T-cell (primary cell): ENCODE measurements around the gene TTLL10. TPM values are rescaled to one million over a fixed set of nuclear protein-coding genes. Genes with fewer than 3 reads are reported as not detected.

Experiments
- ATAC-seq, 4 experiments: fragments of 200-7000 bp in 3 of 4; fragments of 150-1000 bp in 1 of 4; cut with Tn5 transposase; replicated peaks in 1 of 4; 1 replicate in 3 of 4; 2 replicates in 1 of 4; pipeline ENCODE4 v1.10.0; 2021; ENCODE audit warnings: moderate library complexity in 3 of 4, mild to moderate bottlenecking in 2 of 4, moderate number of reproducible peaks in 1 of 4
- CTCF ChIA-PET, 2 donors: fragments of 300-600 bp; sonication (Branson Sonifier 250); formaldehyde crosslinking; loops; one replicate each; lab custom pipeline; 2022; ENCODE audit warnings: antibody characterized with exemption in 2 of 2; lab: Charles Lee
- POLR2A ChIA-PET, 2 donors: fragments of 300-600 bp; sonication (Branson Sonifier 250); formaldehyde crosslinking; loops; one replicate each; lab custom pipeline; 2022; ENCODE audit warnings: antibody characterized with exemption in 2 of 2; lab: Charles Lee
- DNase-seq, 35 experiments: peaks; one replicate each; pipeline versions ENCODE4 v3.0.0 to v3.0.0-alpha.2; 2013 to 2023
- H3K27ac ChIP-seq: one replicate; pipeline ENCODE4 v1.5.1; 2013; ENCODE audit warnings: low read length
- H3K27me3 ChIP-seq, 2 experiments: replicated peaks in 1 of 2; 1 replicate in 1 of 2; 2 replicates in 1 of 2; pipeline versions ENCODE4 v1.6.1 to v1.7.0; 2013; ENCODE audit warnings: low read length in 1 of 2, mixed read lengths in 1 of 2; ENCODE audit not compliant: control insufficient read depth in 2 of 2, insufficient read depth in 2 of 2; ENCODE audit errors: extremely low read depth in 1 of 2
- H3K36me3 ChIP-seq, 2 donors: 1 replicate in 1 of 2; 2 replicates in 1 of 2; pipeline versions ENCODE4 v1.6.1 to v1.7.0; 2013; ENCODE audit warnings: low read length in 1 of 2; ENCODE audit not compliant: control insufficient read depth in 2 of 2, insufficient read depth in 1 of 2; ENCODE audit errors: extremely low read depth in 1 of 2
- H3K4me1 ChIP-seq, 2 experiments: 1 replicate in 1 of 2; 2 replicates in 1 of 2; pipeline versions ENCODE4 v1.6.1 to v1.7.0; 2013; ENCODE audit warnings: low read length in 2 of 2, mixed read lengths in 1 of 2; ENCODE audit not compliant: insufficient read depth in 2 of 2, control insufficient read depth in 1 of 2; ENCODE audit errors: extremely low read depth in 1 of 2
- H3K4me3 ChIP-seq, 2 donors: 1 replicate in 1 of 2; 2 replicates in 1 of 2; pipeline versions ENCODE4 v1.5.1 to v1.7.0; 2013; ENCODE audit warnings: mild to moderate bottlenecking in 2 of 2, low read length in 1 of 2, moderate library complexity in 1 of 2; ENCODE audit not compliant: control insufficient read depth in 1 of 2; ENCODE audit errors: extremely low read depth in 1 of 2
- H3K9me3 ChIP-seq: 2 replicates; pipeline ENCODE4 v1.7.0; 2013
- H3K27ac Mint-ChIP-seq, 2 donors: one replicate each; pipeline ENCODE4 v1.8.0; 2020 to 2021; ENCODE audit warnings: mild to moderate bottlenecking in 2 of 2, mixed read lengths in 2 of 2
- H3K27me3 Mint-ChIP-seq, 2 donors: one replicate each; pipeline ENCODE4 v1.8.0; 2021 to 2022; ENCODE audit warnings: mixed read lengths in 2 of 2
- H3K36me3 Mint-ChIP-seq: one replicate; pipeline ENCODE4 v1.8.0; 2021; ENCODE audit warnings: mixed read lengths
- H3K4me1 Mint-ChIP-seq, 3 donors: one replicate each; pipeline ENCODE4 v1.8.0; 2020 to 2022; ENCODE audit warnings: mixed read lengths in 3 of 3, mild to moderate bottlenecking in 1 of 3
- H3K4me3 Mint-ChIP-seq, 3 donors: one replicate each; pipeline ENCODE4 v1.8.0; 2020 to 2022; ENCODE audit warnings: mild to moderate bottlenecking in 3 of 3, mixed read lengths in 3 of 3, moderate library complexity in 3 of 3
- H3K9me3 Mint-ChIP-seq, 3 donors: one replicate each; pipeline ENCODE4 v1.8.0; 2020 to 2022; ENCODE audit warnings: mixed read lengths in 3 of 3
- WGBS: methylation state at CpG from one replicate; pipeline ENCODE4 v1.1.5; 2013; ENCODE audit warnings: missing lambda C conversion rate; ENCODE audit not compliant: insufficient coverage; 5-methylcytosine and 5-hydroxymethylcytosine counted together
- total RNA-seq, 35 experiments: library from RNA in 6 of 35; stranded (reverse) in 6 of 35; fragments of 120-200 nt in 1 of 35; gene quantifications; one replicate each; pipeline versions ENCODE4 v1.2.1 to v1.2.4 and lab custom pipeline; 2013 to 2026

The TTLL10 gene
- total RNA-seq, 5 donors from 2014 or later (not counting 1 experiment from before 2014, with no cell fraction given), result 0.26 to 1.0 (median 0.47) TPM; not detected in 1

DNA sequence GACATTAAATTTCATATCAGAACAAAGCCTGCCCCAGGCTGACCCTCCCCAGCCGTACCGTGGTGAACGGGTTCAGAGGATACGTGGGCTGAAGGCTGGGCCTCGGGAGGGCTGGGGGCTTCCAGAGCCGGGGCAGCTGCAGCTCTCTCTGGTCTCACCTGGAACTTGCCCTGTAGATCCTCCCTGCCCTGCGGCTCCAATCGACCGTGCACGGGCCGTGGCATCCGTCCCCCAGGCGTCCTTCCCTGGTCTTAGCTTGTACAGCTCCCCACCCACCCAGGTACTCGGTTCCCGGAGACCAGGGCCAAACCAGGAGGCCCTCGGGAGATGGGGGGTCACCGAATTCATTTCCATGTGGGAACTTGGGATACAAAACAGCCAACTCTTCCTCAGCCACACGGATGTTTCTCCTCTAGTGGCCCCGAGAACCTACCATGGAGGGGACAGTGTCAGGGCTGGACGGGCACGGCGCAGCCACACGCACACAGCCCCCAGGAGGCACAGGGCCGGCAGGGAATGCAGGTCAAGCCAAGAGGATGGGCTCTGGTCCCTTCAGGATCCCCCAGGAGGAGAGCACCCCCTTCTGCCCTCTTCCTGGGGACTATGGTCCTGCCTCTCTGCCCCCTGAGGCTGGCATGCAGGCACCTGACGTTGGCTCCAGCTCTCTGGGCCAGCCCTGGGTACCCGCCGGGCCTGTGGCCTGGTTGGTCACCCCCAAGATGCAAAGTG, 61.5 kb downstream of the TTLL10 start:
- Histone ChIP-seq H3K4me1 (peaks cover 17 to 30% of the 10 kb centered on the region in 2 experiments), H3K4me3 (no peak overlapping the region), H3K36me3 (peaks cover 0 to 11% of the 10 kb centered on the region in 2 donors), H3K27ac (no peak overlapping the region), H3K27me3 (peaks cover 0 to 28% of the 10 kb centered on the region in 2 experiments), H3K9me3 (no peaks in the 10 kb centered on the region)
- H3K4me1 Mint-ChIP-seq, result peaks cover 22 to 28% (median 23%) of the 10 kb centered on the region in 3 donors
- DNase-seq, result no peak
- no peaks in the 10 kb centered on the region for H3K27me3 Mint-ChIP-seq
- peak overlapping the region in 1 of 3 donors; percentile 83 for H3K4me3 Mint-ChIP-seq
- peaks cover 6% of the 10 kb centered on the region for H3K36me3 Mint-ChIP-seq
- ChIA-PET CTCF (no interaction called here), POLR2A (no interaction called here)
- WGBS, result 92% methylated on average over 24 of the region's 27 CpGs
- no peaks in the 10 kb centered on the region for H3K9me3 Mint-ChIP-seq
- no peak overlapping the region for H3K27ac Mint-ChIP-seq
- no peak for ATAC-seq

DNA sequence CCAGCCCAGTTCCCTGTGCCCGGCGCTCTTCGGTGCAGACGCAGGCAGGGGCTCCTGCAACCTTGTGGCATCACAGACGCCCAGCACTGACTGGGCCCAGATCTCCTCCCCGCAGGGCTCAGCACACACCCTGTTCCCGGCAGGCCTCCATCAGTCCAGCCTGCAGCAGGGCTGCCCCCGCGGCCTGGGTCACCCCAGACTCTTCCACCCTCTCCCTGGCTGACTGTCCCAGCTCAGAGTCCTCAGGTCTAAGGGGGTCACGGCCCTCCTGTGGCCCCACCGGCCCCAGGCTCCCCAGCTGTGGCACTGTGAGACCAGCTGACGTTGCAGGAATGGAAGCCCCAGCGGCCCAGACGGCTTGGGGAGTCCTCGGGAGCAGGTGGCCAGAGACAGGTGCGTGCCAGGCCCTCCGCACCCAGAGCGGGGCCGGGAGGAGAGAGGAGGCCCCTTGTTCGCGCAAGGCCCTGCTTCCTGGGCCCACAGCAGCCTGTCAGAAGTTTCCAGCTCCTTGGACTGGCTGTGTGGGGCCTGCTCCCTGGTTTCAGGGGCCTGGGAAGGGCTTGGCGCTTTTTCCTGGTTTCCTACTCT, 62.6 kb downstream of the TTLL10 start:
- WGBS, result 88% methylated on average over 21 of the region's 22 CpGs
- Mint-ChIP-seq H3K27ac (no peak overlapping the region), H3K36me3 (peaks cover 3% of the 10 kb centered on the region), H3K27me3 (no peaks in the 10 kb centered on the region), H3K4me1 (peaks cover 14 to 17% (median 15%) of the 10 kb centered on the region in 3 donors), H3K4me3 (no peak overlapping the region), H3K9me3 (no peaks in the 10 kb centered on the region)
- ChIA-PET CTCF (no interaction called here), POLR2A (no interaction called here)
- Histone ChIP-seq H3K27me3 (peaks cover 0 to 36% of the 10 kb centered on the region in 2 experiments), H3K27ac (no peak overlapping the region), H3K4me3 (no peak overlapping the region), H3K4me1 (peaks cover 11 to 20% of the 10 kb centered on the region in 2 experiments), H3K36me3 (peaks cover 0 to 10% of the 10 kb centered on the region in 2 donors), H3K9me3 (no peaks in the 10 kb centered on the region)
- DNase-seq (no peak), ATAC-seq (no peak)

DNA sequence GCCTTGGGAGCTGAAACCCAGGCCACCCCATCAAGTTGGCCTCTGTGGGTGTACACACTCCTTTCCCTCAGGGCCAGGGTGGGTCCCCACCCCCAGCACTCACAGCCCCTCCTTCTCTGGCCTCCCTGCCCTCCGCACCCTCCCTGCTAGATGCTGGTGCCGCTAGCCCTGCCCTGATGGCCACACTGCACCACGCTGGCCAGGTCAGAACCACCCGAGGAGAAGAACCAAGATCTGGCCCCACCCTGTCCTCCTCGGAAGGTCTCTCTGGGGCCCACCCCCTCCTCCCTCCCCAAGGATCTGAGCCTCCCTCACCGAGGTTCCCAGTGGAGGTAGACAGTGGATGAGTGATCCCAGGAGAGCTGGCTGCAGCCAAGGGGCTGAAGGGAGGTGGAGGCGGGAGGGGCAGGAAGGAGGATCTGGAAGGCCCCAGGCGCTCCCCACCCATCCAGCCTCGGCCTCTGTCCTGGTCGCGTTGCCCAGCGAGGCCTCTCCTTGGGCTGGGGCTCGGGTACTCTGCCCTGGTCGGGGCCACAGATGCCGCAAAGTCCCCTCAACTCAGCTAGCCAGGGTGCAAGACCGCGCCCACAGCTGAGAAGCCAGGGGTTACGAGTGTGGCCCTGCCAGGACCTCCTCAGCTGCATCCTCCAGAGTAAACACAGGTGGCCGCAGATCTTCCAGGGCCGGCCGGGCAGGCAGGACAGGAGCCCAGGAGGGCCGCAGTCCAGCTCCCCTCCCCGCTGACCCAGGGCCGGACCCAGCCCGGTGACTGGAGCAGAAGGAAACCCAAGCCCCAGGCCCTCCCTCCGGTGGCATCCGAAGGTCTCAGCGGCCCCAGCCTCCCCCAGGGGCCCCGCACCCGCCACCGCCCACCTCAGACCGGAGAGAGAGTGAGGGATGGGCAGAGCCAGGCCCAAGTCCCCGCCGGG, 63.5 kb downstream of the TTLL10 start:
- no peak overlapping the region for H3K4me3 ChIP-seq
- peaks cover 0 to 10% of the 10 kb centered on the region in 2 donors for H3K36me3 ChIP-seq
- H3K4me3 Mint-ChIP-seq, result no peak overlapping the region
- H3K27me3 Mint-ChIP-seq, result no peaks in the 10 kb centered on the region
- CTCF ChIA-PET, result no interaction called here
- 62% methylated on average over 25 of the region's 34 CpGs for WGBS
- H3K4me1 Mint-ChIP-seq, result peaks cover 14 to 17% (median 15%) of the 10 kb centered on the region in 3 donors
- no peak overlapping the region for H3K27ac ChIP-seq
- ATAC-seq, result no peak
- peaks cover 0 to 45% of the 10 kb centered on the region in 2 experiments for H3K27me3 ChIP-seq
- H3K27ac Mint-ChIP-seq, result no peak overlapping the region
- H3K36me3 Mint-ChIP-seq, result peaks cover 3% of the 10 kb centered on the region
- DNase-seq, result no peak
- POLR2A ChIA-PET, result no interaction called here
- H3K9me3 Mint-ChIP-seq, result no peaks in the 10 kb centered on the region
- H3K9me3 ChIP-seq, result no peaks in the 10 kb centered on the region
- peaks cover 9 to 20% of the 10 kb centered on the region in 2 experiments for H3K4me1 ChIP-seq

DNA sequence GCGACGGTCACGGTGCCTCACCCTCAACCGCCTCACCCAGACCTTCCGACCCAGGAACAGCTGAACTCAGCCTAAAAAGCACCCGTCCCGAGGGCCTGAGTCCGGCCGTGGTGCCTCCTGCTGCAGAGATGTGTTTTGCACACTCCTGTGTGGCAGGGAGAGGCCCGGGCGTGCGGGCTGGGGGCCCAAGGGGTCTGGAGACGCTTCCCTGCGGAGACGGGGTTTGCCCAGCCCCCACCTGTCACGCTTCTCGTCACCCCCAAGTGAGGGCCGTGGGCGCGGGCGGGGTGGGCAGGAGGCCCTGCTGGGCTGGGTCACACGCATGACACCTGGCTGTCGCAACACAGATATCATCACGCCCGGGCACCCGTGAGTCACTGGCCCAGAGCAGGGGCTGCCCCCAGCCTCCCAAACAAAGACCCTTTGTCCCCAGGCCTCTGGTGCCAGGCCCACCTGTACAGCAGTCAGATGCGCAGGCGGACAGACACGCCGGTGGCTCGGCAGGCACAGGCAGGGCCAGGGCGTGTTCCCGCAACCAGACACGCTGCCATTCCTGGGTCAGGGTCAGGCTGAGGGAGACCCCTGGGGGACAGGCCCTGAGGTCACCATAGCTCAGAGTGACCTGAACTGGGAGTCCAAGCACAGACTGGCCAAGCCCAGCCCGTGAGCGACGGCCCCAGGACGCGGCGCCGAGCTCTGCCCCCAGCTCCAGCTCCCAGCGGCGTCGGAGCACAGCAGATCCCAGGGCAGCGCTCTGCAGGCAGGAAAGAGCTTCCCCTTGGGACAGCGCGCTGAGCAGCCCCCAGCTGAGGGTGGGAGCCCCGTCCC, 64.4 kb downstream of the TTLL10 start:
- Histone ChIP-seq H3K4me3 (no peak overlapping the region), H3K27me3 (peaks cover 0 to 52% of the 10 kb centered on the region in 2 experiments), H3K36me3 (peaks cover 0 to 10% of the 10 kb centered on the region in 2 donors), H3K4me1 (peaks cover 6 to 13% of the 10 kb centered on the region in 2 experiments), H3K27ac (no peak overlapping the region), H3K9me3 (no peaks in the 10 kb centered on the region)
- Mint-ChIP-seq H3K4me3 (no peak overlapping the region), H3K27me3 (no peaks in the 10 kb centered on the region), H3K27ac (no peak overlapping the region), H3K36me3 (peaks cover 3% of the 10 kb centered on the region), H3K9me3 (no peaks in the 10 kb centered on the region), H3K4me1 (peaks cover 14 to 17% (median 15%) of the 10 kb centered on the region in 3 donors)
- no peak for DNase-seq
- no peak for ATAC-seq
- WGBS, result 66% methylated on average over 45 of the region's 48 CpGs
- CTCF ChIA-PET, result no interaction called here
- POLR2A ChIA-PET, result no interaction called here

DNA sequence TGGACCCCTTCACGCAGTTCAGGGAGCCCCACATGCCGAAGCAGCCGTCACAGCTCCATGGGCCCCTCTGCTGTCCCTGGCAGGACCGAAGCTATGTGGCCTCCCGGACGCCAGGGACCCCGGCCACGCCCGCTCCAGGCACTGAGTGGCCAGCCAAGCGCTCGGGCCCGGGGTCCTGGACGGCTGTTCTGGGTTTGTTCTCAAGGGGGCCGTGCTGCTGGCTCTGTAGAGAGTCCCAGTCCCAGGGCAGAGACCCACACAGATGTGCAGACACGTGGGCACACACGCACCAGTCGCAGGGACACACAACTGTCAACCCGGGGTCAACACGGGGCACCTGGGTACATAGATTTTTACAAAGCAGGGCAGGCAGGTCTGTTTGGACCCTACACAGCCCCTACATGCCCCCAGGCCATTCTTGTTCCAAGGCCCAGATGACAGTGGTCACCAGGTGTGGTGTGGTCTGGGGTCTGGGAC, 65.1 kb downstream of the TTLL10 start:
- Histone ChIP-seq H3K9me3 (no peaks in the 10 kb centered on the region), H3K27ac (no peak overlapping the region), H3K4me3 (no peak overlapping the region), H3K27me3 (peaks cover 0 to 58% of the 10 kb centered on the region in 2 experiments), H3K4me1 (peaks cover 0 to 8% of the 10 kb centered on the region in 2 experiments), H3K36me3 (peaks cover 0 to 10% of the 10 kb centered on the region in 2 donors)
- ChIA-PET POLR2A (no interaction called here), CTCF (no interaction called here)
- H3K9me3 Mint-ChIP-seq, result no peaks in the 10 kb centered on the region
- no peak for ATAC-seq
- no peak overlapping the region for H3K4me3 Mint-ChIP-seq
- no peaks in the 10 kb centered on the region for H3K36me3 Mint-ChIP-seq
- DNase-seq, result no peak
- 75% methylated on average over 19 of the region's 19 CpGs for WGBS
- no peaks in the 10 kb centered on the region for H3K27me3 Mint-ChIP-seq
- H3K4me1 Mint-ChIP-seq, result peaks cover 9 to 13% (median 10%) of the 10 kb centered on the region in 3 donors
- no peak overlapping the region for H3K27ac Mint-ChIP-seq
